ENCODE measurements around the gene CEACAM19. TPM values are rescaled to one million over a fixed set of nuclear protein-coding genes. Genes with fewer than 3 reads are reported as not detected.

CEACAM19 gene
- total and polyA plus RNA-seq, 2 donors from 2014 or later: 5.1 to 5.5 TPM

DNA sequence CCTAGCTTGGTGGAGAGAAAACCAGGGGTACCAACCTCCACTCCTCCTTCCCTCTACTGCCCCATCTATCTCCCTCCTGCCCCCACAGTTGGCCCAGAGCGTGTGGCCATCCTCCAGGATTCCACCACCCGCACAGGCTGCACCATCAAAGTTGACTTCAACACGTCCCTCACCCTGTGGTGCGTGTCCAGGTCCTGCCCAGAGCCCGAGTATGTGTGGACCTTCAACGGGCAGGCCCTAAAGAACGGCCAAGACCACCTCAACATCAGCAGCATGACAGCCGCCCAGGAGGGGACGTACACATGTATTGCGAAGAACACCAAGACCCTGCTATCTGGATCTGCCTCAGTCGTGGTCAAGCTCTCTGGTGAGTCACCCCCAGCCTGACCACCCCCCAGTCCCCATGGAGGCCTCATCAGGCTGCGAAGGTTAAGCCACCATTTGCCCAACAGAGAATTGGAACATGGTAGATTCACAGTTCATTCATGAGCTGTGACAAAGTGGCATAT lies 34.3 kb downstream of the CEACAM19 start:
- intact Hi-C loops (cut with DNase I): no loop called here
- Histone ChIP-seq H3K9ac (ENCODE audit: low read length in 3 of 3) (no peak overlapping the region), H3K9me3 (ENCODE audit: control insufficient read depth in 2 of 3, insufficient read depth in 1 of 3, low read length in 3 of 3) (no peaks in the 10 kb centered on the region), H3K27me3 (ENCODE audit: control insufficient read depth, insufficient read depth, low read length) (no peaks in the 10 kb centered on the region), H3K4me3 (ENCODE audit: low read length in 3 of 3) (no peak overlapping the region), H3K36me3 (ENCODE audit: control insufficient read depth in 2 of 3, insufficient read depth in 3 of 3, low read length in 3 of 3) (no peaks in the 10 kb centered on the region), H3K4me1 (ENCODE audit: control insufficient read depth in 2 of 3, insufficient read depth in 2 of 3, low read depth in 1 of 3, low read length in 3 of 3) (no peaks in the 10 kb centered on the region), H3K27ac (ENCODE audit: low read depth in 2 of 2, low read length in 2 of 2) (no peak overlapping the region)
- DNase-seq (no peak), FAIRE-seq (no peak)
- TF ChIP-seq CTCF (IDR thresholded peaks at IDR 0.05; ENCODE audit: borderline replicate concordance, extremely low read depth, insufficient read depth): no peak

DNA sequence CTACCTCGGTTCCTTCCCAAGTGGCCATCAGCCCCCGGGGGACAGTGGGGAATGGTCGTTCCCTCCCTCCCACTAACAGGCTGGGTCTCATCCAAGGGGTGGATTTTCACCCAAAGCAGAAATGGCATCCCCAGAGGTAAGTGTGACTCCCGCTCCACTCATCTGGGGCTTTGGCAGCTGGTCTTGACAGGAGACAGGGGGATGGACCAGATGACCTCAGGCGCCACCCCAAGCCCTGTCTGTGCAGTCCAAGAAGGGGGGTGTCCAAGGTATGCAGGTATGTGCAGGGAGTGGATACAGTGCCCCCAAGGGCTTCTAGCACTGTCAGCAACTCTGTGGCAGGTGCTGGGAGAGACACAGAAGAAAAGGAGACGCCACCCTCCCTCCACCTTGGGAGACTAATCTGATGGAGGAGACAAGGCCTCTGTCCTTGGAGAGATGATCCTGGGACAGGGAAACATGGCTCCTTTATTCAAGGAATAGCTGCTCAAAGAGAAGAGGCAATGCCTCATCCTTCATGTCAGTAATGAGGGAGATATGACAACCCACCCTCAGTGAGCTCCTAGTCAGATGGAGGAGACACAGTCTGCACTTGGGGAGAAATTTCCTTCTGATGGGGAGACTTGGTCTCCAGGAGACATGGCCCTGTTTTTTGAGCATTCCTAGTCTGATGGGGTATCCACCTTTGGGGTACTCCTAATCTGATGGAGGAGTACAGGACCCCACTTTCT lies 35.4 kb downstream of the CEACAM19 start:
- DNase-seq: no peak
- intact Hi-C loops (cut with DNase I): no loop called here
- FAIRE-seq: no peak
- H3K27ac ChIP-seq (ENCODE audit: low read depth in 2 of 2, low read length in 2 of 2): no peak overlapping the region
- TF ChIP-seq CTCF (IDR thresholded peaks at IDR 0.05; ENCODE audit: borderline replicate concordance, extremely low read depth, insufficient read depth): no peak
- no peak overlapping the region for H3K4me3 ChIP-seq (ENCODE audit: low read length in 3 of 3)
- H3K27me3 ChIP-seq (ENCODE audit: control insufficient read depth, insufficient read depth, low read length): no peaks in the 10 kb centered on the region
- no peaks in the 10 kb centered on the region for H3K9me3 ChIP-seq (ENCODE audit: control insufficient read depth in 2 of 3, insufficient read depth in 1 of 3, low read length in 3 of 3)
- no peak overlapping the region for H3K9ac ChIP-seq (ENCODE audit: low read length in 3 of 3)
- H3K36me3 ChIP-seq (ENCODE audit: control insufficient read depth in 2 of 3, insufficient read depth in 3 of 3, low read length in 3 of 3): no peaks in the 10 kb centered on the region
- H3K4me1 ChIP-seq (ENCODE audit: control insufficient read depth in 2 of 3, insufficient read depth in 2 of 3, low read depth in 1 of 3, low read length in 3 of 3): no peaks in the 10 kb centered on the region

GRCh38 chr19:44707794-44708193 lies 36.5 kb downstream of the CEACAM19 start:
- no peaks in the 10 kb centered on the region for H3K9me3 ChIP-seq (ENCODE audit: control insufficient read depth in 2 of 3, insufficient read depth in 1 of 3, low read length in 3 of 3)
- intact Hi-C loops (cut with DNase I): no loop called here
- H3K4me1 ChIP-seq (ENCODE audit: control insufficient read depth in 2 of 3, insufficient read depth in 2 of 3, low read depth in 1 of 3, low read length in 3 of 3): no peaks in the 10 kb centered on the region
- no peaks in the 10 kb centered on the region for H3K27me3 ChIP-seq (ENCODE audit: control insufficient read depth, insufficient read depth, low read length)
- FAIRE-seq: no peak
- TF ChIP-seq CTCF (IDR thresholded peaks at IDR 0.05; ENCODE audit: borderline replicate concordance, extremely low read depth, insufficient read depth): no peak
- H3K27ac ChIP-seq (ENCODE audit: low read depth in 2 of 2, low read length in 2 of 2): no peak overlapping the region
- no peak overlapping the region for H3K9ac ChIP-seq (ENCODE audit: low read length in 3 of 3)
- no peak overlapping the region for H3K4me3 ChIP-seq (ENCODE audit: low read length in 3 of 3)
- no peaks in the 10 kb centered on the region for H3K36me3 ChIP-seq (ENCODE audit: control insufficient read depth in 2 of 3, insufficient read depth in 3 of 3, low read length in 3 of 3)
- DNase-seq: no peak
